ENCODE measurements around the gene KLK13.

- TF ChIP-seq CTCF (IDR thresholded peaks at IDR 0.05 in 8 of 11, conservative IDR thresholded peaks at IDR 0.05 in 3 of 11) (no peak), POLR2A (IDR thresholded peaks at IDR 0.05) (no peak), POLR2AphosphoS5 (IDR thresholded peaks at IDR 0.05) (no peak)
Observed at GRCh38 chr19:51034704-51035103, 30.2 kb downstream of the KLK13 start, which contains the start of gene KLK12.
